AG09309 (cell line): Measurements from ENCODE around the gene RXRG.

ENCODE experiments used
- DNase-seq: peaks from one replicate; pipeline ENCODE4 v3.0.0-alpha.2; 2010; ENCODE audit warnings: low read depth
- H3K4me3 ChIP-seq: 2 replicates; pipeline ENCODE4 v1.5.1; 2011; ENCODE audit warnings: mild to moderate bottlenecking, low read depth, low read length, moderate library complexity; ENCODE audit not compliant: control insufficient read depth
- TF ChIP-seq, protein P1 (sequence below): IDR thresholded peaks from 2 replicates; pipeline ENCODE4 v1.5.1; 2011; ENCODE audit warnings: mild to moderate bottlenecking, low read depth, low read length, inconsistent platforms; ENCODE audit not compliant: insufficient read depth, control insufficient read depth; ENCODE audit errors: missing control alignments

The RXRG gene

DNA sequence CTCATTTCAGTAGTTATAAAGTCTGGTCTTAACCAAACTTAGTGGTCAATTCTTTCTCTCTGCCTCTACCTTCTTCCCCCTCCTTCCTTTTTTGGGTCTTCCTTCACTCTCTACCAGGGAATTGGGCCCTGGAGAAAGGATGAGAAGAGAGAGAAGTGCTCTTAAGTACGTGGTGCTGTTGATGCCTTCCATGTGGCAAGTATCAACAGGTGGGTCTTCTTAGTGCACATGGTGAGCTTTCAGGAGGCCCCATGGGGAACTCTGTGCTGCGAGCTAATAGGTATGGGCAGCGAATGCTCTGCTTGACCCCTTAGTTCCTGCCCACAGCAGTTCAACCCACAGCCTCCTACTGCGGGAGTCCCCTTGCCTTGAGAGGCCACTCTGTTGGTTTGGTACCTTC lies 49.0 kb downstream of the RXRG start:
- DNase-seq: no peak
- H3K4me3 ChIP-seq: no peak overlapping the region
- TF ChIP-seq, protein P1, sequence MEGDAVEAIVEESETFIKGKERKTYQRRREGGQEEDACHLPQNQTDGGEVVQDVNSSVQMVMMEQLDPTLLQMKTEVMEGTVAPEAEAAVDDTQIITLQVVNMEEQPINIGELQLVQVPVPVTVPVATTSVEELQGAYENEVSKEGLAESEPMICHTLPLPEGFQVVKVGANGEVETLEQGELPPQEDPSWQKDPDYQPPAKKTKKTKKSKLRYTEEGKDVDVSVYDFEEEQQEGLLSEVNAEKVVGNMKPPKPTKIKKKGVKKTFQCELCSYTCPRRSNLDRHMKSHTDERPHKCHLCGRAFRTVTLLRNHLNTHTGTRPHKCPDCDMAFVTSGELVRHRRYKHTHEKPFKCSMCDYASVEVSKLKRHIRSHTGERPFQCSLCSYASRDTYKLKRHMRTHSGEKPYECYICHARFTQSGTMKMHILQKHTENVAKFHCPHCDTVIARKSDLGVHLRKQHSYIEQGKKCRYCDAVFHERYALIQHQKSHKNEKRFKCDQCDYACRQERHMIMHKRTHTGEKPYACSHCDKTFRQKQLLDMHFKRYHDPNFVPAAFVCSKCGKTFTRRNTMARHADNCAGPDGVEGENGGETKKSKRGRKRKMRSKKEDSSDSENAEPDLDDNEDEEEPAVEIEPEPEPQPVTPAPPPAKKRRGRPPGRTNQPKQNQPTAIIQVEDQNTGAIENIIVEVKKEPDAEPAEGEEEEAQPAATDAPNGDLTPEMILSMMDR: no peak

DNA sequence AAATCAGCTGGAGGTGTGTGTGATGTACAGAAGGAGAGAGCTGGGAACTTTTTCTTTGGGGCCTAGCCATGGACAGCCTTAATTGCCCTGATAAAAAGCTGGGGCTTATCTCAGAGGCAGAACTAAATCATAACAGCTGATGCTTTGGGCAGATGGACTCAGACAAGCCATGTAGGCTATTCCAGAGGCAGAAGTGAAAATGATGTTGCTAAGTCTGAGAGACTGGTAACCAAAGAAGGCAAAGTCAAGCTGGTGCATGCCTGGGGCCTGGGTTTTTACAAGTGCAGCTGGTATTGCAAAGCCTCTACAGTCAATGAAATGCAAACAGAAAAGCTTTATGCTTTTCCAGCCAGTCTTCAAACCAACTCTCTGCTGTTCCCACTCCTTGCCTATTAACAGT lies 49.4 kb downstream of the RXRG start:
- TF ChIP-seq, protein P1: no peak
- no peak overlapping the region for H3K4me3 ChIP-seq
- no peak for DNase-seq

DNA sequence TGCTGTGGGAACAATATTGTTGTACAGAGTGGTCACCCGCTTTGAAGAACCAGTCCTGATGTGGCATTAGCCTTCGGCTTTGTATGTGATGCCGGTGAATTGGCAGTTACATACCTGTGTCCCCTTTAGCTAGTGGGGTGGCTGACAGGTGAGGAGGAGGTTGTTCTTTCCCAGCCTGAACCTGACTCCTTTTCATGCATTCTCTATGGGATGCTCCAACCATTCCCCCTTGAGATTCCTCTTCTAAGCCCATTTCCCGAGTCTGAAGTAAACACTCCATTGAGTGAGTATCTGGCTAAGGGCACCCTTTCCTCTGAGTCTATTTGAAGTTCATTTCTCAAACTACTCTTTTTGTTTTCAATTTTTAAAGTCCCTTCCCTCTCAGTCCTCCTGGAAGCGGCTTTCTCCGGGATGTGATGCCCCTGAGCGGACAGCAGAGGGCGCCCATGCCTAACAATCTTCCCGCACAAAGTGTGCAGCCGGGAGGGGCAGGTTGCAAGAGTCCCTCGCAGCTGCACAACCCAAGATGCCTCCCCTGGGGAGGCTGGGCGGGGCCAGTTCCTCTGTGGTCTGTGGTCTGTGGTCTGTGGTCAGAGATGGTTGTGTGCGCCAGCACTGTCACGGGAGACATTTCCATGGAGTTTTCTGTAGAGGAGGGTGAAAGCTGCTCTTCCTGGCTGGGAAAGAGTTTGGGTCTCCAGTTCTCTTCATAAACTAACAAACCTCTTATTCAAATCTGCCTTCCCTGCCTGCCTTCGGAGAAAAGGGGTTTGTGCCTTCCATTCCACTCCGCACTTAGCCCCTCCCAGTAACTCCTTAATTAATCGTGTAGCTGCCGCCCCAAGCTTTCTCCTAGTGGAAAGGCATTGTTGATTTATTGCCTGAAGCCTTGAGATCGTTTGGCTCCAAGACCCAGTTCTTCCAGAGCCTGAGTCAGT lies 52.0 kb downstream of the RXRG start:
- DNase-seq: peak; percentile 89
- TF ChIP-seq, protein P1: peak; percentile 94
- H3K4me3 ChIP-seq: no peak overlapping the region

DNA sequence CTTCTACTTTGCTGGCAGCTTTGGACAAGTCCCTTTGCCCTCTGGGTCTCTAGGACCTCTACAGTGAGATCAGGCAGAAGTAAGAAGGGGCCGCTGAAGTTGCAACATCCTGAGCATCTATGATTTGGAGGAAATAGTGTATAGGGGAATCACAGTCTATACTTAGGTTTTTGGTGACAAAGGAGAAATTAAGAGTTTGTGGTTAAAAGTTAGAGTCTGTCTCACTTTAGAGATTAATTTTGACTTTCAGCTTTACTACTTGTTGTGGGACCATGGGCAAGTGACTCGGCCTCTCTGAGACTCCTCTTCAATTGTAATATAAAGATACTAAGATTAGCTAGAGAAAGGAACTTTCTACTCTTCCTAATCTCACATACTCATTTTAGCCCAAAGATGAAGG lies 55.3 kb downstream of the RXRG start:
- TF ChIP-seq, protein P1: no peak
- no peak for DNase-seq

DNA sequence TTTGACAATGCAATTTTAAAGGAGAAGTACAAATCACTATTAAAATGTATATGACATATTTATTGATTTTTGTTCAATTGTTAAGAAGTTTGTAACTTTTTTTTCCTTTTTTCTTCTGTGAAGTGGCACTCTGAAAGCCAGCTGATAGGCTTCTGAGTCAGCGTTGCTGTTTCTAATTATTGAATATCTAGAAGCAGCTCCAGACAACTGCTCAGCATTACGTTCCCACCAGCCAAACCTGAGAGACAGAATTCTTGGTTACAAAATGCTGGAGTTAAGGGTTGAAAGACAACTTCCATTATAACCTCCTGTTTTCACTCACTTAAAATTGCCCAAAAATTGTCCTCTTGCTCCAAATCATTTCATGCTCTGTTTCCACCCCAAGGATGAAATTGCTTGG lies 57.0 kb downstream of the RXRG start:
- no peak overlapping the region for H3K4me3 ChIP-seq
- TF ChIP-seq, protein P1: no peak
- DNase-seq: no peak

More for the DNA sequence above, 55.3 kb downstream of the RXRG start:
- no peak overlapping the region for H3K4me3 ChIP-seq

- TF ChIP-seq, protein P1: no peak
These were observed 57.4 kb downstream of the RXRG start for GRCh38 chr1:165387505-165387904.

More at GRCh38 chr1:165387505-165387904, 57.4 kb downstream of the RXRG start:
- no peak overlapping the region for H3K4me3 ChIP-seq
- no peak for DNase-seq
